Neural progenitor cell (in vitro differentiated cells): Measurements from ENCODE around the gene EVA1A. TPM values are rescaled to one million over a fixed set of nuclear protein-coding genes. Genes with fewer than 3 reads are reported as not detected.

Source experiments
- DNase-seq: peaks from one replicate; pipeline ENCODE4 v3.0.0-alpha.2; 2016; ENCODE audit warnings: low spot score
- H2AFZ ChIP-seq: fragments of 200-600 bp; sonication (generic); replicated peaks from 2 replicates; pipeline ENCODE4 v1.6.1; 2016; ENCODE audit warnings: antibody characterized with exemption
- H3F3A ChIP-seq: fragments of 200-600 bp; sonication (generic); 2 replicates; pipeline ENCODE4 v1.6.1; 2016; ENCODE audit warnings: antibody characterized with exemption, low read depth
- H3K27ac ChIP-seq: fragments of 200-600 bp; sonication (generic); 2 replicates; pipeline ENCODE4 v1.5.1; 2016; ENCODE audit warnings: mild to moderate bottlenecking
- H3K27me3 ChIP-seq: fragments of 200-600 bp; sonication (generic); 2 replicates; pipeline ENCODE4 v1.6.1; 2016; ENCODE audit warnings: mild to moderate bottlenecking, moderate library complexity
- H3K36me3 ChIP-seq: fragments of 200-600 bp; sonication (generic); 2 replicates; pipeline ENCODE4 v1.5.1; 2016
- H3K4me1 ChIP-seq: fragments of 200-600 bp; sonication (generic); 2 replicates; pipeline ENCODE4 v1.6.1; 2016; ENCODE audit warnings: mixed run types
- H3K4me2 ChIP-seq: fragments of 200-600 bp; sonication (generic); 2 replicates; pipeline ENCODE4 v1.6.1; 2016
- H3K4me3 ChIP-seq: fragments of 200-600 bp; sonication (generic); 2 replicates; pipeline ENCODE4 v1.5.1; 2016
- H3K79me2 ChIP-seq: fragments of 200-600 bp; sonication (generic); 2 replicates; pipeline ENCODE4 v1.6.1; 2016; ENCODE audit warnings: low read depth
- H3K9ac ChIP-seq: fragments of 200-600 bp; sonication (generic); 2 replicates; pipeline ENCODE4 v1.6.1; 2016
- H3K9me3 ChIP-seq: fragments of 200-600 bp; sonication (generic); 2 replicates; pipeline ENCODE4 v1.5.1; 2016; ENCODE audit warnings: low read depth
- H4K20me1 ChIP-seq: fragments of 200-600 bp; sonication (generic); 2 replicates; pipeline ENCODE4 v1.6.1; 2016; ENCODE audit warnings: low read depth
- H3K27ac Mint-ChIP-seq: 3 replicates; pipeline ENCODE4 v1.8.0; 2021; ENCODE audit warnings: mixed read lengths
- H3K27me3 Mint-ChIP-seq: 2 replicates; pipeline ENCODE4 v1.8.0; 2022; ENCODE audit warnings: low read depth, mild to moderate bottlenecking, inconsistent platforms, moderate library complexity, mixed read lengths; ENCODE audit not compliant: insufficient read depth
- H3K36me3 Mint-ChIP-seq: 3 replicates; pipeline ENCODE4 v1.8.0; 2021; ENCODE audit warnings: mixed read lengths
- H3K4me1 Mint-ChIP-seq: 3 replicates; pipeline ENCODE4 v1.8.0; 2021; ENCODE audit warnings: mixed read lengths
- H3K4me3 Mint-ChIP-seq: 3 replicates; pipeline ENCODE4 v1.8.0; 2021; ENCODE audit warnings: mild to moderate bottlenecking, moderate library complexity, mixed read lengths
- H3K9me3 Mint-ChIP-seq: 3 replicates; pipeline ENCODE4 v1.8.0; 2020; ENCODE audit warnings: mixed read lengths
- EZH2 ChIP-seq: fragments of 200-600 bp; sonication (generic); IDR thresholded peaks from 2 replicates; pipeline ENCODE4 v1.6.1; 2017; ENCODE audit warnings: antibody characterized with exemption, mild to moderate bottlenecking, moderate library complexity
- EZH2phosphoT487 ChIP-seq: fragments of 200-600 bp; sonication (generic); IDR thresholded peaks from 2 replicates; pipeline ENCODE4 v1.6.1; 2017; ENCODE audit warnings: antibody characterized with exemption
- total RNA-seq: library from RNA; depleted of rRNA; stranded (reverse); fragments of >200 nt; gene quantifications from 2 replicates; pipeline ENCODE4 v1.2.3, GENCODE V29; 2015; ENCODE audit warnings: low replicate concordance
- TF ChIP-seq, protein P1 (sequence below): fragments of 200-600 bp; sonication (generic); IDR thresholded peaks from 2 replicates; pipeline ENCODE4 v1.5.1; 2017; ENCODE audit warnings: antibody characterized with exemption, mild to moderate bottlenecking

The EVA1A gene
- total RNA-seq, 1 donor from 2014 or later, result 2.8 TPM

GRCh38 chr2:75603477-75603876, 42.7 kb upstream of the EVA1A start:
- peaks cover 47% of the 10 kb centered on the region for H3K4me1 Mint-ChIP-seq
- Histone ChIP-seq H2AFZ (no peak overlapping the region), H4K20me1 (no peaks in the 10 kb centered on the region), H3K9ac (no peak overlapping the region), H3K4me1 (peaks cover 7% of the 10 kb centered on the region), H3K9me3 (no peaks in the 10 kb centered on the region), H3K79me2 (no peaks in the 10 kb centered on the region), H3K4me3 (no peak overlapping the region), H3K27me3 (no peaks in the 10 kb centered on the region), H3K4me2 (no peak overlapping the region), H3F3A (peaks cover 5% of the 10 kb centered on the region), H3K36me3 (no peaks in the 10 kb centered on the region), H3K27ac (no peak overlapping the region)
- peaks cover 19% of the 10 kb centered on the region for H3K27me3 Mint-ChIP-seq
- H3K27ac Mint-ChIP-seq, result no peak overlapping the region
- H3K4me3 Mint-ChIP-seq, result no peak overlapping the region
- DNase-seq, result no peak
- peaks cover 2% of the 10 kb centered on the region for H3K36me3 Mint-ChIP-seq
- TF ChIP-seq EZH2 (no peak), EZH2phosphoT487 (no peak)
- TF ChIP-seq, protein P1, sequence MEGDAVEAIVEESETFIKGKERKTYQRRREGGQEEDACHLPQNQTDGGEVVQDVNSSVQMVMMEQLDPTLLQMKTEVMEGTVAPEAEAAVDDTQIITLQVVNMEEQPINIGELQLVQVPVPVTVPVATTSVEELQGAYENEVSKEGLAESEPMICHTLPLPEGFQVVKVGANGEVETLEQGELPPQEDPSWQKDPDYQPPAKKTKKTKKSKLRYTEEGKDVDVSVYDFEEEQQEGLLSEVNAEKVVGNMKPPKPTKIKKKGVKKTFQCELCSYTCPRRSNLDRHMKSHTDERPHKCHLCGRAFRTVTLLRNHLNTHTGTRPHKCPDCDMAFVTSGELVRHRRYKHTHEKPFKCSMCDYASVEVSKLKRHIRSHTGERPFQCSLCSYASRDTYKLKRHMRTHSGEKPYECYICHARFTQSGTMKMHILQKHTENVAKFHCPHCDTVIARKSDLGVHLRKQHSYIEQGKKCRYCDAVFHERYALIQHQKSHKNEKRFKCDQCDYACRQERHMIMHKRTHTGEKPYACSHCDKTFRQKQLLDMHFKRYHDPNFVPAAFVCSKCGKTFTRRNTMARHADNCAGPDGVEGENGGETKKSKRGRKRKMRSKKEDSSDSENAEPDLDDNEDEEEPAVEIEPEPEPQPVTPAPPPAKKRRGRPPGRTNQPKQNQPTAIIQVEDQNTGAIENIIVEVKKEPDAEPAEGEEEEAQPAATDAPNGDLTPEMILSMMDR, result no peak
- H3K9me3 Mint-ChIP-seq, result peaks cover 9% of the 10 kb centered on the region

DNA sequence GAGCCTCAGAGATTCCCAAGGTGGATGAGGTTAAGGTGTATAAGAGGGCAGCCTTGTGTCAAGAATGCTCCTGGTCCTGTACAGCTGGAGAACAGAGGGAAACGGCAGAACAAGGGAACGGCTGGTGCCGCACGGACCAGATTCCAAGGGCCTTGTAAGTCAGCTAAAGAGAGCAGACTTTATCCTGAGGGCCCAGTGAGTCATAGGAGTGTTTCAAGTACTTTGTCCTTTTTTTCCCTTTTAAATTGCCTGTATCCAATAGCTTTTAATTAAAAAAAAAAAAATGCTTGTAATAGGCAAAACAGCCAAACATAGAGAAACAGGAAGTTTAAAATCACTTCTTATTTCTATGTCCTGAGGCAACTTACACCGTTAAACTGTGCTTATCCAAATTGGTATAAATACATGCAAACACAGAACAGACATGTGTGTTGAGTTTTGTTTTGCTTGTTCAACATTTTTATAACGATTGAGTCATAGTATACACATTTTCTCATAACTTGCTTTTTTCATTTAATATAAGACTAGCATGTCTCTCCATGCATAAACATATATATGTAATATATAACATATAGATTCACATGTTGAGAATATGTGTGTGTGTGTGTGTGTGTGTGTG, 42.1 kb upstream of the EVA1A start:
- TF ChIP-seq, protein P1, result no peak
- no peak for TF ChIP-seq EZH2
- TF ChIP-seq EZH2phosphoT487, result no peak
- peaks cover 2% of the 10 kb centered on the region for H3K36me3 Mint-ChIP-seq
- H3K9me3 ChIP-seq, result no peaks in the 10 kb centered on the region
- H3K4me2 ChIP-seq, result no peak overlapping the region
- no peaks in the 10 kb centered on the region for H3K79me2 ChIP-seq
- H3K4me3 Mint-ChIP-seq, result no peak overlapping the region
- peaks cover 3% of the 10 kb centered on the region for H3K4me1 ChIP-seq
- H3K9me3 Mint-ChIP-seq, result peaks cover 12% of the 10 kb centered on the region
- H3F3A ChIP-seq, result no peaks in the 10 kb centered on the region
- H3K27ac Mint-ChIP-seq, result no peak overlapping the region
- peaks cover 42% of the 10 kb centered on the region for H3K4me1 Mint-ChIP-seq
- no peak overlapping the region for H2AFZ ChIP-seq
- H3K36me3 ChIP-seq, result no peaks in the 10 kb centered on the region
- no peak for DNase-seq
- no peak overlapping the region for H3K27ac ChIP-seq
- no peak overlapping the region for H3K9ac ChIP-seq
- no peaks in the 10 kb centered on the region for H4K20me1 ChIP-seq
- H3K27me3 ChIP-seq, result no peaks in the 10 kb centered on the region
- H3K4me3 ChIP-seq, result no peak overlapping the region
- peaks cover 17% of the 10 kb centered on the region for H3K27me3 Mint-ChIP-seq

DNA sequence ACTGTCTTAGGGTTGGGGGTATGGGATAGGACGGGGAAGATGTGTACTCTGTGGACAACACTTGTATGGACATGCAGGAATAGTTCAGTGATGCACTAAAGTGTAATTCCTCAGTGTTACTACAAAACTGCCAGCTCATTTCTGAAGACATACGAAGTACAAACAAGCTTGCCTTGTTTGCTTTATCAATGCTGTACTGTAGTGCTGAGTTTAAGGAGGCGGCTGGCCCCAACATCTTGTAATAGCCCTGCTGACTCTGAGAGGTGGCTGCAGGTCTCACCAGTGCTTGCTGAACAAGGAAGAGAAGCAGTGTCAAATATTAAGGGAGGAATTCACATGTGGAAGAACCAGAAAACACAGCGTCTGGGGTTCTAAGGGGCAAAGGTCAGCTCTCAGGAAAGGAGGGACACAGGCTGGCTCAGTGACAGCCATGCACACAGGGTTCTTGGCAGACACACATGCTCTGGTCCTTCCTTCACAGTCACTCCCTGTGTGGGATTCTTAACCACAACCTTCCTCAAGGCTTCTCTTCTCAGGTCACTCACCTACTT, 39.8 kb upstream of the EVA1A start:
- Histone ChIP-seq H3K4me3 (no peak overlapping the region), H2AFZ (no peak overlapping the region)

More for the DNA sequence above, 39.8 kb upstream of the EVA1A start:
- DNase-seq, result no peak
- Mint-ChIP-seq H3K27ac (no peak overlapping the region), H3K36me3 (peaks cover 2% of the 10 kb centered on the region), H3K9me3 (peaks cover 14% of the 10 kb centered on the region), H3K4me1 (peaks cover 20% of the 10 kb centered on the region), H3K27me3 (peaks cover 14% of the 10 kb centered on the region), H3K4me3 (no peak overlapping the region)
- Histone ChIP-seq H3K9ac (no peak overlapping the region), H3K27ac (no peak overlapping the region), H3K9me3 (no peaks in the 10 kb centered on the region), H3F3A (no peaks in the 10 kb centered on the region), H3K27me3 (no peaks in the 10 kb centered on the region), H3K4me1 (no peaks in the 10 kb centered on the region), H3K4me2 (no peak overlapping the region), H3K36me3 (no peaks in the 10 kb centered on the region), H4K20me1 (no peaks in the 10 kb centered on the region), H3K79me2 (no peaks in the 10 kb centered on the region)
- TF ChIP-seq EZH2phosphoT487 (no peak), EZH2 (no peak)
- TF ChIP-seq, protein P1, result no peak
